Small intestine (tissue), 7 donors: ENCODE data around the gene ORM2. TPM values are rescaled to one million over a fixed set of nuclear protein-coding genes. Genes with fewer than 3 reads are reported as not detected.

Experiments
- DNase-seq, 2 donors: peaks; one replicate each; pipeline versions ENCODE4 v3.0.0 to v3.0.0-alpha.2; 2013
- FAIRE-seq: peaks from 2 replicates; lab custom pipeline; 2012; peaks lifted over from hg19 to GRCh38; lab: Jason Lieb, UNC
- H3K27ac ChIP-seq, 3 donors: one replicate each; pipeline ENCODE4 v1.5.1; 2013; ENCODE audit warnings: low read length in 2 of 3, mild to moderate bottlenecking in 2 of 3, control low read depth in 1 of 3, inconsistent platforms in 1 of 3, low read depth in 1 of 3, moderate library complexity in 1 of 3
- H3K27me3 ChIP-seq, 3 donors: one replicate each; pipeline ENCODE4 v1.6.1; 2013; ENCODE audit warnings: low read length in 3 of 3, inconsistent platforms in 1 of 3; ENCODE audit not compliant: control insufficient read depth in 3 of 3, insufficient read depth in 3 of 3
- H3K36me3 ChIP-seq, 3 donors: one replicate each; pipeline ENCODE4 v1.6.1; 2013; ENCODE audit warnings: low read length in 3 of 3, inconsistent platforms in 1 of 3, low read depth in 1 of 3, mild to moderate bottlenecking in 1 of 3, moderate library complexity in 1 of 3; ENCODE audit not compliant: control insufficient read depth in 3 of 3, insufficient read depth in 2 of 3
- H3K4me1 ChIP-seq, 3 donors: one replicate each; pipeline ENCODE4 v1.6.1; 2013; ENCODE audit warnings: low read length in 2 of 3, inconsistent platforms in 1 of 3, low read depth in 1 of 3, mild to moderate bottlenecking in 1 of 3, moderate library complexity in 1 of 3; ENCODE audit not compliant: control insufficient read depth in 3 of 3, insufficient read depth in 2 of 3
- H3K4me3 ChIP-seq, 3 donors: one replicate each; pipeline ENCODE4 v1.5.1; 2013; ENCODE audit warnings: low read length in 3 of 3, control low read depth in 1 of 3, inconsistent platforms in 1 of 3, low read depth in 1 of 3, mild to moderate bottlenecking in 1 of 3, moderate library complexity in 1 of 3
- H3K9me3 ChIP-seq, 2 donors: one replicate each; pipeline ENCODE4 v1.6.1; 2013; ENCODE audit warnings: low read depth in 1 of 2, low read length in 1 of 2; ENCODE audit not compliant: control insufficient read depth in 2 of 2, insufficient read depth in 1 of 2
- WGBS, 3 donors: extraction: QIAGEN DNeasy Blood & Tissue Kit; methylation state at CpG; one replicate each; pipeline ENCODE4 v1.1.7; 2013; 5-methylcytosine and 5-hydroxymethylcytosine counted together
- polyA plus RNA-seq, 4 donors: library from polyadenylated mRNA; stranded (reverse) in 3 of 4; unstranded in 1 of 4; fragments of 200-250 nt in 3 of 4; fragments of 120-200 nt in 1 of 4; gene quantifications; one replicate each; pipeline versions ENCODE4 v1.2.1 to v1.2.3, GENCODE V29; 2013
- donor health status: healthy with polysubstance abuse.
- donor health status: control.
- donor health status: control.
- donor health status: Bipolar disorder and iron deficiency.
- donor health status: healthy.

ORM2 gene
- polyA plus RNA-seq, 4 donors, result 0.28 TPM; not detected in 3

DNA sequence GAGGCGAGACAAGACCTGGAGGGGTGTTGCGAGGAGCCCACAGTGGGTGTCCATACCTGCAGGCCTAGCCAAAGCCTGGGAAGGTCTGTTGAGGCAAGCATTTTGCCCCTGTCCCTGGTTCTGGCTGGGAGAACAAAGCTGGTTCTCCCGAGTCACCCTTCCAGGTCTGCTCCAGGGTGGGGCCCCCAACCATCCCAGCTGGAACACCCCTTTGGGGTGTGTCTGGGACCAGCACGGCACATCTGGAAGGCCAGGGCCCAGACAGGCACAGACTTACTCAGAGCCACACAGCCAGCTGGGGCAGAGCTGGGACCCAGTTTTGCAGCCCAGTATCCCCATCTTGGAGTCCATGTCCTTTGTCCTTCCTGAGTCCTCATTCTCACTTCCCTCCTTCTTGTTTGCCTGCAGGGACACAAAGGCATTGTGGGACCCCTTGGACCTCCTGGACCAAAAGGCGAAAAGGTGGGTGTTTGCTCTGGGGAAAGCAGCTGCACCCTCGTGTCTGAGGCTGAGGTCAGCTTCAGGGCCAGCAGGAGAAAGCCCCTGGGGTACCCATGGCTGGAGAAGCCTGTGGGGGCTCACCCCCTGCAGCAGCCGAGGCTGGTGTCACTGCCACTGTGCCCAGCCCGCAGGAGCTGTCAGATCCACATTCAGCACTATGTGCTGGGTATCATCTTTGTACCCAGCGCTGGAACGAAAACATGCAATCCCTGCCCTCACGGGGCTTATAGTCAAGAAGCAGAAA is 45.2 kb upstream of the ORM2 start:
- Histone ChIP-seq H3K9me3 (no peaks in the 10 kb centered on the region), H3K27me3 (no peaks in the 10 kb centered on the region), H3K27ac (no peak overlapping the region), H3K36me3 (peaks cover 0 to 89% (median 0%) of the 10 kb centered on the region in 3 donors), H3K4me3 (no peak overlapping the region), H3K4me1 (peaks cover 0 to 4% (median 0%) of the 10 kb centered on the region in 3 donors)
- DNase-seq, result no peak
- FAIRE-seq, result no peak
- 85 to 88% (median 86%) methylated on average over 11 of the region's 11 CpGs for whole genome bisulfite sequencing, 3 donors

DNA sequence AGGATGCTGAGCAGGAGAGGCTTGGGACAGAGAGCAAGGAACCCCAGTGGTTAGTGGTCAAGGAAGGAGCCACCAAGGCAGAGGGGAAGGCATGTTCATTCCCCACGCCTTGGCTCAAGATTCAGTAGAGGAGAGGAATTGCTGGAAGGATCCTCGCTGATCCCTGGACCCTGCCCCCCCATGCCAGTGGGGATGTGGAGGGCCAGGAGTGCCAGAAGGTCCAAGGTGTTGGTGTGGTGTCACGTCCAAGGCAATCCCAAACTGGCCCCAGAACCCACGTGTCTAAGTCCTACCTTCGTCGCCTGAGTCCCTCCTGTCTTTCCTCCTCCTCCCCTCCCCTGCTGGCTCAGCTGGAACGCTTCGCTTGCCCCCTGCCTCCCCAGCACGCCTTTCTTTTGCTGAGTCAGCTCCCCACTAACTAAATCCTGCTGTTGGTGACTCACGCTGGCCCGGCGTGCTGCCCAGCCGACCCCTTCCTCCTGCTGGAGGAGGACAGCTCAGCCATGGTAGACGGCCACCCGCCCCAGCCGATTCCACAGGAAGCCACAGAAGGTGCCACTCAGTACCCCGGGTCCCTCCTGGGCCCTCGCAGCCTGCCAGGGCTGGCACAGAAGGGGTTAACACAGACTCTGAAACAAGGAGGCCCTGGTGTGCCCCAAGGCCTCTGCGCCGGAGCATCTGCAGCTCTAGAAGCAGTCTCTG is 44.4 kb upstream of the ORM2 start:
- FAIRE-seq, result no peak
- no peak overlapping the region for H3K27ac ChIP-seq
- no peak overlapping the region for H3K4me3 ChIP-seq

GRCh38 chr9:114286146-114286679 is 43.5 kb upstream of the ORM2 start:
- DNase-seq (no peak), FAIRE-seq (no peak)
- H3K4me3 ChIP-seq, result no peak overlapping the region
- H3K27ac ChIP-seq, result no peak overlapping the region
- H3K27me3 ChIP-seq, result no peaks in the 10 kb centered on the region
- WGBS, 3 donors, result 66 to 79% (median 77%) methylated on average over 10 of the region's 10 CpGs
- no peaks in the 10 kb centered on the region for H3K9me3 ChIP-seq
- peaks cover 0 to 2% (median 0%) of the 10 kb centered on the region in 3 donors for H3K4me1 ChIP-seq
- peaks cover 0 to 92% (median 0%) of the 10 kb centered on the region in 3 donors for H3K36me3 ChIP-seq

More for the DNA sequence above, 44.4 kb upstream of the ORM2 start:
- H3K9me3 ChIP-seq, result no peaks in the 10 kb centered on the region
- peaks cover 0 to 4% (median 0%) of the 10 kb centered on the region in 3 donors for H3K4me1 ChIP-seq
- no peak for DNase-seq
- peaks cover 0 to 93% (median 0%) of the 10 kb centered on the region in 3 donors for H3K36me3 ChIP-seq
- H3K27me3 ChIP-seq, result no peaks in the 10 kb centered on the region
- WGBS, 3 donors, result 65 to 84% (median 79%) methylated on average over 20 of the region's 20 CpGs

DNA sequence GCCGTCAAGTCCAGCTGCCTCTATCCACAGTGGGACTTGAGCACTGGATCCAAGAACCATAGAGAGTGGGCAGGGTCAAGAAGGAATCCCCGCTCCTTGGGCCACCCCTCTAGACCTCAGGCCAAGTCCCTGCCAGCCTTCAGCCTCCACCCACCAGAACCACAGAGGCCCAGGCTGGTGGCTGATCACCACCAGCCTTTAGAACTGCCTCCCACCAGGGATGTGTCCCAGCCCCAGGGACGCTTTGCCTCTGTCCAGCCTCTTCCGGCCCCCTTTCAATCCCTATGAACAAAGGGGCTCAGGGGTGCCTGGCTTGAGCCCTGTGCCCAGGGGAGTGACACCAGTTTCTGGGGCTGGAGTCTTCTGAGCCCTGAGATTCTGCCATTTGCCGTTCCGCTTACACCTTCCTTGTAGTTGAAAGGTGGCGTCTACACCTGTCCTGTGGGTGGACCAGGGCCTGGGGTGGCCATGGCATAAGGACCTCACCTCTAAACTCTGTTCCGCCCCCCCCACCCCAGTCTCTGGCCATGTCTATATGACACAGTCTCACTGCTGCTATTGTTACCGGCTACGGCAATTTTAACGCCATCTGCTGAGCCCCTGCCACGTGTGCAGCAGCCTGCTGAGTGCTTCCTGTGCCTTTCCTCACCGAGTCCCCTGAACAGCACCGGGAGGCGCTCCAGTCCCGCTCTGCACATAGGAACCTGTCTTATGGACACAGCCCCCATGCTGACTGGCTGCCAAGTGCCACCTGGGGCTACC is 42.5 kb upstream of the ORM2 start:
- WGBS, 3 donors, result 84 to 90% (median 84%) methylated on average over 16 of the region's 16 CpGs
- H3K27ac ChIP-seq, result no peak overlapping the region
- DNase-seq (no peak), FAIRE-seq (no peak)
- H3K36me3 ChIP-seq, result peaks cover 0 to 89% (median 0%) of the 10 kb centered on the region in 3 donors
- no peaks in the 10 kb centered on the region for H3K9me3 ChIP-seq
- no peak overlapping the region for H3K4me3 ChIP-seq
- no peaks in the 10 kb centered on the region for H3K27me3 ChIP-seq
- peaks cover 0 to 6% (median 0%) of the 10 kb centered on the region in 3 donors for H3K4me1 ChIP-seq

- no peak for DNase-seq
- Histone ChIP-seq H3K27me3 (no peaks in the 10 kb centered on the region), H3K4me3 (no peak overlapping the region), H3K36me3 (peaks cover 0 to 85% (median 0%) of the 10 kb centered on the region in 3 donors), H3K27ac (no peak overlapping the region), H3K9me3 (no peaks in the 10 kb centered on the region), H3K4me1 (peaks cover 0 to 7% (median 0%) of the 10 kb centered on the region in 3 donors)
- WGBS, 3 donors, result 82 to 86% (median 85%) methylated on average over 15 of the region's 15 CpGs
- FAIRE-seq, result no peak
Measured at GRCh38 chr9:114287763-114288192, 41.9 kb upstream of the ORM2 start.

GRCh38 chr9:114288193-114289091 is 41.2 kb upstream of the ORM2 start:
- 72 to 75% (median 73%) methylated on average over 21 to 23 of the region's 23 CpGs for WGBS, 3 donors
- H3K27me3 ChIP-seq, result no peaks in the 10 kb centered on the region
- no peak overlapping the region for H3K4me3 ChIP-seq
- DNase-seq, result no peak
- H3K27ac ChIP-seq, result no peak overlapping the region
- H3K9me3 ChIP-seq, result no peaks in the 10 kb centered on the region
- no peak for FAIRE-seq
- peaks cover 0 to 7% (median 0%) of the 10 kb centered on the region in 3 donors for H3K4me1 ChIP-seq
- H3K36me3 ChIP-seq, result peaks cover 0 to 80% (median 0%) of the 10 kb centered on the region in 3 donors

DNA sequence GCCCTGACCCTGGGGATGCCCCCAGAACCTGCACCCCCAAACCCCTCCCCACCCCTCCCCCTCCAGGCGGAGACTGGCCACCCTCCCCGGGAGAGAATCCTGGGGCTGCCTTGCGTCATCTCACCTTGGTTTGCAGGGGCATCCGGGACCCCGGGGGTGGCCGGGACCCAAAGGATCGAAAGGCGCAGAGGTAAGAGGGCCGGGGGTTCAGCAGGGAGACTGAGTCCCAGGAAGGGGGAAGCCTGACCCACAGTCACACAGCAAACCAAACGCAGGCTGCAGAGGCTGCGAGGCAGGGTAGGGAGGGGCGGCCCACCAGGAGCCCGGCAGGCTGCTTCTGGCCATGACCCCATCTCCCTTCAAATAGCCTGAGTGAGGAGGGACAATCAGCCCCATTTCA is 40.6 kb upstream of the ORM2 start:
- Histone ChIP-seq H3K36me3 (peaks cover 0 to 76% (median 0%) of the 10 kb centered on the region in 3 donors), H3K9me3 (no peaks in the 10 kb centered on the region), H3K4me1 (peaks cover 0 to 7% (median 0%) of the 10 kb centered on the region in 3 donors), H3K27me3 (no peaks in the 10 kb centered on the region), H3K27ac (no peak overlapping the region), H3K4me3 (no peak overlapping the region)
- WGBS, 3 donors, result 88 to 90% (median 90%) methylated on average over 12 to 13 of the region's 13 CpGs
- FAIRE-seq (no peak), DNase-seq (no peak)
